H1 (cell line): Measurements from ENCODE around the gene NRXN3. TPM values are rescaled to one million over a fixed set of nuclear protein-coding genes. Genes with fewer than 3 reads are reported as not detected.

Source experiments
- EP300 ChIP-seq, 2 experiments: IDR thresholded peaks; 1 replicate in 1 of 2; 2 replicates in 1 of 2; pipeline ENCODE4 v1.6.1; 2011 to 2012; ENCODE audit warnings: low read depth in 2 of 2, low read length in 2 of 2, mild to moderate bottlenecking in 2 of 2, borderline replicate concordance in 1 of 2, inconsistent platforms in 1 of 2, moderate library complexity in 1 of 2
- EZH2 ChIP-seq: fragments of 200-600 bp; sonication (generic); IDR thresholded peaks from 2 replicates; pipeline ENCODE4 v1.7.1; 2012; ENCODE audit warnings: low read depth, mild to moderate bottlenecking, moderate library complexity, low read length, inconsistent platforms; ENCODE audit not compliant: severe bottlenecking
- polyA plus RNA-seq, 7 experiments: library from polyadenylated mRNA; depleted of rRNA in 3 of 7; stranded (reverse) in 5 of 7; unstranded in 2 of 7; fragments of >200 nt in 5 of 7; fragments of 200-250 nt in 2 of 7; gene quantifications; 1 replicate in 5 of 7; 2 replicates in 1 of 7; 4 replicates in 1 of 7; pipeline versions ENCODE4 v1.2.1 to v1.2.3, GENCODE V29; 2011 to 2013; ENCODE audit warnings: missing spikeins in 2 of 7, mixed read lengths in 2 of 7
- total RNA-seq: library from RNA; stranded (reverse); fragmentation: NEBNext Ultra II Directional; extraction: Animal tissue kit (Norgen Biotek cat#: 25700); gene quantifications from 2 replicates; pipeline ENCODE4 v1.2.1, GENCODE V29; 2021

Gene NRXN3
- total and polyA plus RNA-seq, 2 of the 8 experiments (the other 6 are each of a cell fraction or from before 2014, with no cell fraction given), result 2.6 to 4.1 TPM

GRCh38 chr14:78524766-78525165 is 354.6 kb downstream of the NRXN3 start (continued):
- no peak for TF ChIP-seq EP300 (IDR thresholded peaks at IDR 0.05; ENCODE audit: borderline replicate concordance in 1 of 2, low read depth in 2 of 2, low read length in 2 of 2)
- no peak for TF ChIP-seq EZH2
